IPS-15b (cell line): ENCODE data around the gene CD164.

Experiments used
- H3K27me3 ChIP-seq: one replicate; pipeline ENCODE4 v1.6.1; 2013; ENCODE audit warnings: low read length; ENCODE audit not compliant: control insufficient read depth, insufficient read depth
- H3K36me3 ChIP-seq: one replicate; pipeline ENCODE4 v1.6.1; 2013; ENCODE audit warnings: low read length; ENCODE audit not compliant: control insufficient read depth, insufficient read depth
- H3K4me1 ChIP-seq: one replicate; pipeline ENCODE4 v1.6.1; 2013; ENCODE audit warnings: mild to moderate bottlenecking, low read length; ENCODE audit not compliant: control insufficient read depth, insufficient read depth
- H3K4me3 ChIP-seq: one replicate; pipeline ENCODE4 v1.5.1; 2013; ENCODE audit warnings: low read depth, low read length
- H3K9ac ChIP-seq: one replicate; pipeline ENCODE4 v1.6.1; 2013; ENCODE audit warnings: low read depth, mild to moderate bottlenecking, low read length
- H3K9me3 ChIP-seq: one replicate; pipeline ENCODE4 v1.6.1; 2013; ENCODE audit warnings: mild to moderate bottlenecking, low read length; ENCODE audit not compliant: control insufficient read depth, insufficient read depth

Gene CD164

DNA sequence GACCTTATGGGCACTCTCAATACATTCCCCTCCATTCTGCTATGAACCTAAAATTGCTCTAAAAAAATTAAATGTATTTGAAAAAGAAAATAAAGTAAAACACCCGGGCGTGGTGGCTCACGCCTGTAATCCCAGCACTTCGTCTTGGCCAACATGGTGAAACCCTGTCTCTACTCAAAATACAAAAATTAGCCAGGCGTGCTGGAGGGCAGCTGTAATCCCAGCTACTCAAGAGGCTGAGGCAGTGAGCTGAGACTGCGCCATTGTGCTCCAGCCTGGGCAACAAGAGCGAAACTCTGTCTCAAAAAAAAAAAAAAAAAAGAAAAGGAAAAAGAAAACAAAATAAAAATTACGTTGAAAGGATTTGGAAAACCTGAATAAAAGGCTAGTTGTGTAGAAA lies 60.5 kb downstream of the CD164 start:
- Histone ChIP-seq H3K36me3 (no peaks in the 10 kb centered on the region), H3K4me1 (no peaks in the 10 kb centered on the region)

DNA sequence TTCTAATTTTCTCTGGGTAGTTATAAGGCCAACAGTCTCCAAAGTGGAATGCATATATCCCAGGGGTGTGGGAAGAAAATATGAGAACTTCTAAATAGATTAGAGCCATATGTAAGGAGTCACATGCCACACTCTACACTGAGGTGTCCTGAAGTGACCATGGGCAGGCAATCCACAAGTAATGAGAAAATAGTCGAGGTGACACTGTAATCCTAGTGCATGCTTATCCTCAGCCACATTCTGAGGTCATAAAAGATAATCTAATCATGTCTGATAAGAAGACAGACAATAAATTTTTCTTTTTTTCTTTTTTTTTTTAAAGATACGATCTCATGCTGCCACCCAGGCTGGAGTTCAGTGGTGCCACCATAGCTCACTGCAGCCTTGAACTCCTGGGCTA lies 62.2 kb downstream of the CD164 start:
- H3K4me3 ChIP-seq: no peak overlapping the region
- no peak overlapping the region for H3K9ac ChIP-seq
- H3K4me1 ChIP-seq: no peaks in the 10 kb centered on the region
- H3K27me3 ChIP-seq: no peaks in the 10 kb centered on the region
- H3K36me3 ChIP-seq: no peaks in the 10 kb centered on the region
- no peaks in the 10 kb centered on the region for H3K9me3 ChIP-seq

More for the DNA sequence above, 60.5 kb downstream of the CD164 start:
- Histone ChIP-seq H3K27me3 (no peaks in the 10 kb centered on the region), H3K9ac (no peak overlapping the region), H3K9me3 (no peaks in the 10 kb centered on the region), H3K4me3 (no peak overlapping the region)

DNA sequence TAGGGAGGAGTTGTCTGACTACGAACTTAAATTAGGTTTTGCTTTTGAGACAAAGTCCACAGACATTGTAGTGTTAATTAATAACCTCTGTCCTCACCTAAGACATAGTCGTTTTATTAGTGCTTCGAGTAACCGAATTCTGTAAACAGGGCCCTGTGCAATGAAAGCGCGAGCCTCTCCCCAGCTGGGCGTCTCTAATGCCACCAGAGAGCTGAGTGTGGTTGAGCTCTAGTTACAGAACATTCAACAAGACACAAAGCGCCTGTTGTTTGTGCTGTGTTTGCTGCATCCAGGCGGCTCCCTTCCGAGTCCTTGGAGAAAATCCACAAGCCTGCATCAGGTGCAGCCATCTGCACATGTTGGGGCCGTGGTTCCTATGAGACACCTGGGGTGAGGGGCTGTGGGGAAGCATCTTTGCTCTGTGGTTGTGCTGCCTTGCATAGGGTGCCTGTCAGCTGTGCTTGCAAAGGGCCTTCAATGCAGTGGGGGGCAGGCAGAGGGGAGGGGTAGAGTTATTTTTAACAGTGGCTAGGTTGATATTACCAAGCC lies 63.9 kb downstream of the CD164 start:
- Histone ChIP-seq H3K9me3 (no peaks in the 10 kb centered on the region), H3K36me3 (no peaks in the 10 kb centered on the region), H3K27me3 (no peaks in the 10 kb centered on the region), H3K4me3 (no peak overlapping the region), H3K9ac (no peak overlapping the region), H3K4me1 (no peaks in the 10 kb centered on the region)

DNA sequence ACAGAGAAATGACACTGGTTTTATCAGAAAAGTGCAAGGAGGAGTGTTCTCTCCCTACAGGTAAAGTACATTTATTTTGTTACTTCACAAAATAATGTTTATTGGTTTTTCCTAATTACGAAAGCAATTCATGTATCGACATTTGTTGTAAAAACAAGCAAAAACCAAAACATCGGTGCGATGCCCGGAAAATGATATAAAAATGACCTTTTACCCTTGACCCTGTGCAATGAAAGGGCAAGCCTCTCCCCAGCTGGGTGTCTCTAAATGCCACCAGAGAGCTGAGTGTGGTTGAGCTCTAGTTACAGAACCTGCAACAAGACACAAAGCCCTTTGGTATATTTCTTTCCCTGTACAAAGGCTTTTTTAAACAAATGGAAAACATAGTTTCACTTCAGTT lies 65.4 kb downstream of the CD164 start:
- Histone ChIP-seq H3K4me1 (no peaks in the 10 kb centered on the region), H3K4me3 (no peak overlapping the region), H3K36me3 (no peaks in the 10 kb centered on the region), H3K27me3 (no peaks in the 10 kb centered on the region), H3K9ac (no peak overlapping the region), H3K9me3 (no peaks in the 10 kb centered on the region)
